Measurements from ENCODE around the gene OOSP2.

Gene OOSP2

GRCh38 chr11:60097189-60097588 is 57.0 kb downstream of the OOSP2 start:
- Histone ChIP-seq H3K9me3 (ENCODE audit: control insufficient read depth, insufficient read depth, low read length) (no peaks in the 10 kb centered on the region), H3K36me3 (ENCODE audit: insufficient read depth, low read length) (no peaks in the 10 kb centered on the region), H3K4me1 (ENCODE audit: insufficient read depth, low read length) (no peaks in the 10 kb centered on the region), H3K9ac (ENCODE audit: low read depth, low read length) (no peak overlapping the region)

Measured in ES-I3 (cell line).